ENCODE results near the gene TACR2. TPM values are rescaled to one million over a fixed set of nuclear protein-coding genes. Genes with fewer than 3 reads are reported as not detected.

The TACR2 gene
- total and polyA plus RNA-seq, 7 donors = 6.0 to 184 (median 162) TPM; not detected in 1

- intact Hi-C loops (cut with DNase I) = loop anchor here (10.0 kb wide), 1 partner anchor 232 kb away; the partner anchor contains the start of gene FAM241B
Measured at GRCh38 chr10:69402386-69402785, 14.3 kb downstream of the TACR2 start.

GRCh38 chr10:69401416-69401815 is 15.3 kb downstream of the TACR2 start:
- H3K4me1 ChIP-seq = peaks cover 0 to 42% (median 36%) of the 10 kb centered on the region in 4 donors
- WGBS, 2 donors = 93% methylated on average over 11 of the region's 11 CpGs
- no peaks in the 10 kb centered on the region for H3K9me3 ChIP-seq
- no peaks in the 10 kb centered on the region for H3K27me3 ChIP-seq
- intact Hi-C loops (cut with DNase I) = loop anchor here (10.0 kb wide), 1 partner anchor 233 kb away; the partner anchor contains the start of gene FAM241B
- peak overlapping the region; percentile 14 to 97 (median 90) for H3K27ac ChIP-seq
- TF ChIP-seq POLR2A (IDR thresholded peaks at IDR 0.05) (no peak), POLR2AphosphoS5 (IDR thresholded peaks at IDR 0.05) (peak in 2 of 4 donors; percentile 53 to 58)
- H3K4me3 ChIP-seq = no peak overlapping the region
- DNase-seq = no peak
- peaks cover 14 to 91% (median 28%) of the 10 kb centered on the region in 4 donors for H3K36me3 ChIP-seq

More at GRCh38 chr10:69402386-69402785, 14.3 kb downstream of the TACR2 start:
- Histone ChIP-seq H3K4me3 (no peak overlapping the region), H3K27ac (peak overlapping the region; percentile 45 to 97 (median 90)), H3K27me3 (no peaks in the 10 kb centered on the region), H3K4me1 (peaks cover 0 to 51% (median 46%) of the 10 kb centered on the region in 4 donors), H3K9me3 (no peaks in the 10 kb centered on the region), H3K36me3 (peaks cover 14 to 88% (median 30%) of the 10 kb centered on the region in 4 donors)
- TF ChIP-seq POLR2AphosphoS5 (IDR thresholded peaks at IDR 0.05) (peak in 1 of 4 donors; percentile 14), POLR2A (IDR thresholded peaks at IDR 0.05) (no peak)
- 86% methylated on average over 6 of the region's 6 CpGs for WGBS, 2 donors
- DNase-seq = no peak

- H3K36me3 ChIP-seq = peaks cover 14 to 89% (median 26%) of the 10 kb centered on the region in 4 donors
- H3K4me3 ChIP-seq = no peak overlapping the region
- WGBS, 2 donors = 91 to 97% methylated on average over 23 of the region's 23 CpGs
- TF ChIP-seq EP300 (IDR thresholded peaks at IDR 0.05) = no peak
- H3K27ac ChIP-seq = peak overlapping the region in 2 of 4 donors; percentile 93 to 97
- no peaks in the 10 kb centered on the region for H3K27me3 ChIP-seq
- H3K9me3 ChIP-seq = no peaks in the 10 kb centered on the region
- intact Hi-C loops (cut with DNase I) = loop anchor here (10.0 kb wide), 1 partner anchor 234 kb away; the partner anchor contains the start of gene FAM241B
- DNase-seq = no peak
- peaks cover 0 to 37% (median 31%) of the 10 kb centered on the region in 4 donors for H3K4me1 ChIP-seq
Measured at GRCh38 chr10:69400936-69401335, 15.8 kb downstream of the TACR2 start.

GRCh38 chr10:69398466-69398865 is 18.3 kb downstream of the TACR2 start:
- no peak for TF ChIP-seq EP300 (IDR thresholded peaks at IDR 0.05)
- no peak for TF ChIP-seq POLR2AphosphoS5 (IDR thresholded peaks at IDR 0.05)
- TF ChIP-seq POLR2A (IDR thresholded peaks at IDR 0.05) = no peak
- no peak for TF ChIP-seq CTCF (IDR thresholded peaks at IDR 0.05)
- no peak for DNase-seq
- Histone ChIP-seq H3K36me3 (peaks cover 5 to 90% (median 23%) of the 10 kb centered on the region in 4 donors), H3K27ac (peak overlapping the region in 1 of 4 donors; percentile 20), H3K4me3 (no peak overlapping the region), H3K27me3 (no peaks in the 10 kb centered on the region), H3K4me1 (peaks cover 0 to 16% (median 14%) of the 10 kb centered on the region in 4 donors), H3K9me3 (no peaks in the 10 kb centered on the region)
- intact Hi-C loops (cut with DNase I) = no loop called here
- WGBS, 2 donors = 92 to 97% methylated on average over 16 of the region's 16 CpGs

- WGBS, 2 donors = 82 to 90% methylated on average over 1 of the region's 1 CpG
- DNase-seq = no peak
- H3K36me3 ChIP-seq = peaks cover 5 to 92% (median 23%) of the 10 kb centered on the region in 4 donors
- H3K9me3 ChIP-seq = no peaks in the 10 kb centered on the region
- peak overlapping the region in 1 of 4 donors; percentile 20 for H3K27ac ChIP-seq
- peaks cover 0 to 11% (median 10%) of the 10 kb centered on the region in 4 donors for H3K4me1 ChIP-seq
- intact Hi-C loops (cut with DNase I) = no loop called here
- H3K27me3 ChIP-seq = no peaks in the 10 kb centered on the region
- no peak overlapping the region for H3K4me3 ChIP-seq
- peak in 2 of 4 donors; percentile 22 to 38 for TF ChIP-seq POLR2AphosphoS5 (IDR thresholded peaks at IDR 0.05)
- no peak for TF ChIP-seq POLR2A (IDR thresholded peaks at IDR 0.05)
Measured at GRCh38 chr10:69397972-69398371, 18.7 kb downstream of the TACR2 start.

GRCh38 chr10:69394020-69394419 is 22.7 kb downstream of the TACR2 start:
- no peak for DNase-seq
- Histone ChIP-seq H3K36me3 (peaks cover 5 to 73% (median 30%) of the 10 kb centered on the region in 4 donors), H3K9me3 (no peaks in the 10 kb centered on the region), H3K27me3 (no peaks in the 10 kb centered on the region), H3K27ac (no peak overlapping the region), H3K4me3 (no peak overlapping the region), H3K4me1 (peaks cover 0 to 12% (median 7%) of the 10 kb centered on the region in 4 donors)
- 88 to 92% methylated on average over 1 of the region's 1 CpG for WGBS, 2 donors
- no peak for TF ChIP-seq CTCF (IDR thresholded peaks at IDR 0.05)
- TF ChIP-seq EP300 (IDR thresholded peaks at IDR 0.05) = no peak
- TF ChIP-seq POLR2AphosphoS5 (IDR thresholded peaks at IDR 0.05) = no peak
- TF ChIP-seq POLR2A (IDR thresholded peaks at IDR 0.05) = no peak
- intact Hi-C loops (cut with DNase I) = loop anchor here (5.0 kb wide), 1 partner anchor 77 kb away; no protein-coding TSS in a partner anchor

All from sigmoid colon (tissue), 7 donors.